HG03521 (cell line): ENCODE measurements around the gene PIWIL4.
A peak's percentile ranks its signal among the peaks of the same experiment; 100 is the strongest.
"Not testable (repeated sequence)": the region's sequence is repeated elsewhere in the genome, so short reads cannot be mapped to it uniquely, and the experiment has no call there.

Source experiments
- ATAC-seq: cut with Tn5 transposase; IDR thresholded peaks from one replicate; pipeline ENCODE4 v1.9.1; 2021; ENCODE audit warnings: mild to moderate bottlenecking, moderate library complexity; ENCODE audit not compliant: unreplicated experiment

Gene PIWIL4

GRCh38 chr11:94583866-94584500 is 16.8 kb downstream of the PIWIL4 start:
- no peak for ATAC-seq

GRCh38 chr11:94584978-94585377 is 17.8 kb downstream of the PIWIL4 start:
- ATAC-seq, result no peak

- no peak for ATAC-seq
These were observed 18.2 kb downstream of the PIWIL4 start for GRCh38 chr11:94585399-94585798.

GRCh38 chr11:94586546-94586945 is 19.4 kb downstream of the PIWIL4 start:
- no peak for ATAC-seq

GRCh38 chr11:94586978-94587377 is 19.8 kb downstream of the PIWIL4 start:
- ATAC-seq, result no peak

GRCh38 chr11:94588366-94588942 is 21.3 kb downstream of the PIWIL4 start:
- no peak for ATAC-seq

GRCh38 chr11:94590352-94591041 is 23.3 kb downstream of the PIWIL4 start:
- ATAC-seq, result no peak

GRCh38 chr11:94593030-94593429 is 25.9 kb downstream of the PIWIL4 start:
- peak; percentile 86 for ATAC-seq

- ATAC-seq, result no peak
These were observed 27.9 kb downstream of the PIWIL4 start for GRCh38 chr11:94595076-94595475.

- no peak for ATAC-seq
These were observed 30.7 kb downstream of the PIWIL4 start for GRCh38 chr11:94597896-94598295.

- no peak for ATAC-seq
These were observed 32.3 kb downstream of the PIWIL4 start for GRCh38 chr11:94599510-94599909.

GRCh38 chr11:94602430-94603372 is 35.5 kb downstream of the PIWIL4 start:
- peak; percentile 87 for ATAC-seq

- no peak for ATAC-seq
These were observed 36.4 kb downstream of the PIWIL4 start for GRCh38 chr11:94603587-94603986.

GRCh38 chr11:94604482-94604881 is 37.3 kb downstream of the PIWIL4 start:
- no peak for ATAC-seq

- ATAC-seq, result no peak
These were observed 46.0 kb downstream of the PIWIL4 start for GRCh38 chr11:94613120-94613519.

GRCh38 chr11:94623120-94623735 is 56.1 kb downstream of the PIWIL4 start:
- ATAC-seq, result peak; percentile 80

- not testable (repeated sequence) for ATAC-seq
These were observed 58.3 kb downstream of the PIWIL4 start for GRCh38 chr11:94625422-94625821.

- ATAC-seq, result not testable (repeated sequence)
These were observed 59.9 kb downstream of the PIWIL4 start for GRCh38 chr11:94627003-94627560.

GRCh38 chr11:94629741-94630140 is 62.6 kb downstream of the PIWIL4 start:
- no peak for ATAC-seq

GRCh38 chr11:94630221-94630620 is 63.1 kb downstream of the PIWIL4 start:
- no peak for ATAC-seq
